HG03095 (cell line): Measurements from ENCODE around the gene PDIA5.

ENCODE experiments used
- ATAC-seq: cut with Tn5 transposase; IDR thresholded peaks from one replicate; pipeline ENCODE4 v1.9.1; 2021; ENCODE audit warnings: moderate library complexity; ENCODE audit not compliant: unreplicated experiment

PDIA5 gene

GRCh38 chr3:123066896-123067688 lies at the start of gene PDIA5:
Gene PDIA5 (plus strand): TSS chr3:123067025. CDS start chr3:123067165, 140 bp downstream.
- ATAC-seq: peak; percentile 87

DNA sequence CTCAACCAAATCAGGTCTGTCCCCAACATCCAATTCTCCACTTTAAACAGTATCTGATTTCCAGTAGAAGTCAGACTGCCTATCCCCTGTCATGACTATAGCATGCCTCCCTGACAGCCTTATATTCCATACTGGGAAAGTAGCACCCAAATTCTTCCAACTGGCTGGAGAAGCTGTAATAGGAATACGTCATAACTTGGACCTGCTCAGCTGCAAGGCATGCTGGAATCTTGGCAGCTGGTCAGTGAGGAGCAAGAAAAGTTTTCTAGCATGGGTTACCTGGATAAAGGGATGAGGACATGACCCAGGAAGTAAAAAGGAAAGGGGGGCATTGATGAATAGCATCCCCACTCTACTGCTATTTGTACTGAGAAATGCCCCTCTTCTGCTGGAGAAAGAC lies 48.1 kb upstream of the PDIA5 start:
- ATAC-seq: no peak

GRCh38 chr3:123019161-123019560 lies 47.7 kb upstream of the PDIA5 start:
- ATAC-seq: no peak

- ATAC-seq: no peak
Observed at GRCh38 chr3:123019591-123019990, 47.2 kb upstream of the PDIA5 start.

- ATAC-seq: no peak
Observed at GRCh38 chr3:123020709-123021108, 46.1 kb upstream of the PDIA5 start.

- no peak for ATAC-seq
Observed at GRCh38 chr3:123021388-123021787, 45.4 kb upstream of the PDIA5 start.

GRCh38 chr3:123021996-123022510 lies 44.8 kb upstream of the PDIA5 start:
- ATAC-seq: no peak

- no peak for ATAC-seq
Observed at GRCh38 chr3:123024056-123024455, 42.8 kb upstream of the PDIA5 start.

DNA sequence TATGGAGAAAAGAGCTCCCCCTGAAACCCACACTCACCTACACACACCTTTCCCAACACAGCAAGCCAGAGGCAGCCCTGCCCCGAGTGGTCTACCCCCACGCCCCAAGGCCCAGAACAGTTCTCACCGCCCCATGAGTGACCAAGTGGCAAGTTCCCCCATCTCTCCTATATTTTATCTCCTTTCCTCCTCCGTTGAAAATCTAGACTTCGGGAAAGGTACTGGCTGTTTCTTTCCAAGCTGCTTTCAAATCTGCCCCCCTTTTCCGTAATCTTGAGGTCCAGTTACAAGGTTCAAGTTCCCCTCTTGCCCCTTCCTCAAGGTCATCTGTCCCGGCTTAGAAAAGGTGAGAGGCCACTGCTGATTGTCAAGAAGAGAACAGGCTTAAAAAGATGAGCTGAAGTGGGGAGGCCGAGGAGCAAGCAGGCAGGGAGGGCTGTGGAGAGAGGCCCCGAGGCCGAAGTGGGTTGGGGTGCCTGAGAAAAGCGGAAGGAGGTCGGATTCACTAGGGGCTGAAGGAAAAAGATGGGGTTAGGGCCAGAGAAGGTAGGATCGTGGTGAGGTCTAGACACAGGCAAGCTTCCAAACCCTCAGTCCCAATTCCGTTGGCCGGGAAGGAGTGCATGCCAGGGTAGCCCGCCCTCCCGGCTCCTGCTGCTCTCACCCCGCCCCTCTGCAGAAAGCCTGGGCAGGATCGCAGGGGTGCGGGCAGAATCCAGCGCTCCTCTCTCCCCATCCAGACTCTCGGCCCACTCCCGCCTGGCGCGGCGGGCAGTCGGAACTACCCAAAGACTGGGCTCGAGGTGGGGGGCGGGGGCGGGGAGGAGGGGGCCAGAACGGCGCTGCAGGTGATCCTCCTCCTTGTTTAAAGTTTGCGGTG lies 40.9 kb upstream of the PDIA5 start:
- no peak for ATAC-seq

- no peak for ATAC-seq
Observed at GRCh38 chr3:123026565-123027291, 40.1 kb upstream of the PDIA5 start.

DNA sequence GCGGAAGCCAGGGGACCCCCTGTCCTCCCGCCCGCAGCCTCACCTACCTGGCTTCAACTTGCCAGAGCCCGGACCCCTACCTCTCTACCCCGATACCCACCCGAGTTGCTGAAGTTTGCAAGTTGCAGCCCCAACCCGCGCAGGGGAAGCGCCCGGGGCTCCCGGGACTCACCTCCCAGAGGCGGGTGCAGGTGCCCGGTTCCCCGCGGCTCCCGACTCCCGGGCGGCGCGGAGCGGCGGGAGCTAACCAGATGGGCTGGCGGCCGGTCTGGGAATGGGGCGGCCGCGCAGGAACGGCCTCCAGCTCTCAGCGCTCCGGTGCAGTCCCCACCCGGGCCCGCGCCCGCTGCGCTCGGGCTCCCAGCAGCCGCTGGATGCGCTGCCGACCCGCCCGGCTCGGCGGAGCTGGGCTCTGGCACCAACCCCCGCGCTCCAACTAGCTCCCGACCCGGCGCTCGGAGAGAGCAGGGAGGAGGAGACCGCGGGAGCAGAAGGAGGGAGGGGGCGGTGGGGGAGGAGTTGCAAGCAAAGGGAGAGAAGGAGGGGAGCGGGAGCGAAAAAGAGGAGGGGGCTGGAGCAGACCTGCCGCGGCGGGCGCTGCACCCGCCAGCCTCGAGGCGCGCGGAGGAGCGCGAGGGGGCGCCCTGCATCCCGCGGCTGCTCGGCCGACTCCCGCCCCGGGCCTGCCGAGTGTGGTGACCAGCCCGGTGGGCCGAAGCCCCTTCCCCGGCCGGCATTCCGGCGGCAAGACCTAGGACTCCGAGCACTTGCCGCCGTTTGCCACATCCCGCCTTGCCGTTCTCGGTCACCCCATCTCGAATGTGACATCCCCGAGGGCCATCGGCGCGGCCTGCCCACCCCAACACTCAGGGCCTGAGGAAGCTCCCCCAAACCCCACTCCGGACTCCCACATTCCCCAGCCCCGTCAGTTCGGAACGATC lies 39.3 kb upstream of the PDIA5 start, which contains the start of gene SEMA5B:
SEMA5B (minus strand) TSS at position 472 of the 941 bp plus-strand sequence. CDS start 66,500 bp downstream, outside the sequence.
- no peak for ATAC-seq

DNA sequence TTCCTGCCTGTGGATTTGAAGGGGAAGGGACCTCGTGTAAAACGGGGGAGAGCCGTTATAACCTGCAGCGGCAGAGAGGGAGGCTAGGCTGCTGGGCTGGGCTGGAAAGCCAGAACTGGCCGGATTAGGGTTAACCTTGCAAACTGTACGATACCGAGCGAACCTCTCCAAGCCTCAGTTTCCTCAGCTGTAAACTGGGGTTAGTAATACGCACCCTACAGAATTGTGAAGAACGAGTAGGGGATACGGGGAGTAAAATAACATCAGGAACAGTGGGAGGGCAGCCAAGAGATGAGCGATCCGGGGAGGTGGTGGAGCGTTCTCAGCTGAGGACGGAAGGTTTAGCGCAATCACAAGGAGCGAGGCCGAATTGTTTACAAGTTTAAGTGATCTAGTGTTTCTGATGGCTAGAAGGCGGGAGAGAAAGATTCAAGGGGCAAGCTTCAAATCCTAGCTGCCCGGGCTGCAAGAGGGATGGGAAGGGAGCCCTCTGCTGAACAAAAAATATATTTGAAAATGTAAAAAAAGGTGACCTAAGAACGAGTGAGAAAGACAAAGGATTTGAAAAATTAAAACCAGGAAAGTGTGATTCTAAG lies 38.5 kb upstream of the PDIA5 start:
- no peak for ATAC-seq

- no peak for ATAC-seq
Observed at GRCh38 chr3:123031051-123031450, 35.8 kb upstream of the PDIA5 start.

DNA sequence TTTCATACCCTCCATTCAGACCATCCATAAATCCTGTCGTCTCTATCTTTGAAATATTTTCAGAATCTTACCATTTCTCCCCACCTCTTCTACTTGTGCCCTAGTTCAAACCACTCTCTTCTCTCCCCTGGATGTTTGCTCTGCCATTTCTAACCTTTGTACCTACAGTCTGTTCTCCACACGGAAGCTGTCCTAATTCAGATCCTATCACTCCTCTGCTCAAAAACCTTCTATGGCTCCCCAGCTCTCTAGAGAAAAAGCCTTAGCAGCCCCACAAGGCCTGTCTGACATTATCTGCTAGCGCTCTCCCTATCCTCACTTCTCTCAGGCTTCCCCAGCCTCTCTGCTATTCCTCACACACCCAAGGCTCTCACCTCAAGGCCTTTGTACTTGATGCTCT lies 34.8 kb upstream of the PDIA5 start:
- no peak for ATAC-seq

GRCh38 chr3:123034120-123034519 lies 32.7 kb upstream of the PDIA5 start:
- ATAC-seq: no peak

GRCh38 chr3:123034996-123035395 lies 31.8 kb upstream of the PDIA5 start:
- no peak for ATAC-seq

- ATAC-seq: no peak
Observed at GRCh38 chr3:123036352-123037014, 30.3 kb upstream of the PDIA5 start.

DNA sequence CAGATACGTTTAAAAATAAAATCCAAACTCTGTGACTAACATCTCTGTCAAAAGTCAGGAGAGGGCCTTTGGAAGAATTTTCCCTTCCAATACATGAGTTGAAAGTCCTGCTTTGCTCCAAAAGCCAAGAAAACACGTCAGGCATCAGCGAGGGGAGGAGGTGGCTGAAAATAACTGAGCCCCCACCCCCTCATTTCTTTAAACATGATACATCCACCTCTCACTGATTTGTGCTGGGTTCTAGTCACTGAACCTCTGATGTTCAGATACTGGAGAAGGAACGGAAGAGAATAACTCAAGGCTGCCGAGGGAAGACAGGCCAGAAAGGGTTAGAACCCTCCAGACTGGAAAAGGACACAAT lies 29.8 kb upstream of the PDIA5 start:
- no peak for ATAC-seq

- no peak for ATAC-seq
Observed at GRCh38 chr3:123038751-123039150, 28.1 kb upstream of the PDIA5 start.
